ENCODE data around the gene SMIM14.
A peak's percentile ranks its signal among the peaks of the same experiment; 100 is the strongest.
"Not testable (repeated sequence)": the region's sequence is repeated elsewhere in the genome, so short reads cannot be mapped to it uniquely, and the experiment has no call there.

SMIM14 gene

DNA sequence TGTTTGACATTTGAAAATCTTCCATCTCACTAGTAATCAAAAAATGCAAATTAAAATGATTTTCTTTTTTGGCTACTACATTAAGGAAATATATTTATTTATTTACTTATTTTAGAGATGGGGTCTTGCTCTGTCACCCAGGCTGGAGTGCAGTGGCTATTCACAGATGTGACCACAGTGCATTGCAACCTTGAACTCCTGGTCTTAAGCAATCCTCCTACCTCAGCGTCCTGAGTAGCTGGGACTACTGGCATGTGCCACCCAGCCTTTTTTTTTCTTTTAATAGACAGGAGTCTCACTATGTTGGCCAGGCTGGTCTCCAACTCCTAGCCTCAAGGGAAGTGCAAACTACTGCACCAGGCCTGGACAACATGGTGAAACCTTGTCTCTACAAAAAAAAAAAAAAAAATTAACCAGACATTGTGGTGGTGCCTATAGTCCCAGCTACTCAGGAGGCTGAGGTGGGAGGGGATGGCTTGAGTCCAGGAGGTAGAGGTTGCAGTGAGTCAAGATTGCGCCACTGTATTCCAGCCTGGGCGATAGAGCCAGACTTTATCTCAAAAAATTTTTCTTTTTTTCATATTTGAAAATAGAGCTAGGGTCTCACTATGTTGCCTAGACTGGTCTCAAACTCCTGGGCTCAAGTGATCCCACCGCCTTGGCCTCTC lies 4.4 kb upstream of the SMIM14 start:
- no peak for DNase-seq (ENCODE audit: low read depth)

DNA sequence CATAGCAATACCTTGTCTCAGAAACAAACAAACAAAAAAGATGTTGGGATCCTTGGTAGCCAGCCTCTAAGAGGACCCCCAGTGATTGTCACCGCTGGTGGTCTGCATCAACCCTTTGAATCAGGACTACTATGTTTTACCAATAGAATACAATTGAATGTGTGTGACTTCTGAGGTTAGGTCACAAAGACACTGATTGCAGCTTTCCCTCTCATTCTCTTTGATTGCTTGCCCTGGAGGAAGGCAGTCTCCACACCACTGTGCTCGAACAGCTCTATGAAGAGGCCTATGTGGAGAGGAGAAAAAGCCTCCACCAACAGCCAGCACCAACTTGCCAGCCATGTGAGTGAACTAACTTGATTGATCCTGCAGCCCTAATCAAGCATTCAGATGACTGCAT lies 2.8 kb upstream of the SMIM14 start:
- no peak for DNase-seq (ENCODE audit: low read depth)

DNA sequence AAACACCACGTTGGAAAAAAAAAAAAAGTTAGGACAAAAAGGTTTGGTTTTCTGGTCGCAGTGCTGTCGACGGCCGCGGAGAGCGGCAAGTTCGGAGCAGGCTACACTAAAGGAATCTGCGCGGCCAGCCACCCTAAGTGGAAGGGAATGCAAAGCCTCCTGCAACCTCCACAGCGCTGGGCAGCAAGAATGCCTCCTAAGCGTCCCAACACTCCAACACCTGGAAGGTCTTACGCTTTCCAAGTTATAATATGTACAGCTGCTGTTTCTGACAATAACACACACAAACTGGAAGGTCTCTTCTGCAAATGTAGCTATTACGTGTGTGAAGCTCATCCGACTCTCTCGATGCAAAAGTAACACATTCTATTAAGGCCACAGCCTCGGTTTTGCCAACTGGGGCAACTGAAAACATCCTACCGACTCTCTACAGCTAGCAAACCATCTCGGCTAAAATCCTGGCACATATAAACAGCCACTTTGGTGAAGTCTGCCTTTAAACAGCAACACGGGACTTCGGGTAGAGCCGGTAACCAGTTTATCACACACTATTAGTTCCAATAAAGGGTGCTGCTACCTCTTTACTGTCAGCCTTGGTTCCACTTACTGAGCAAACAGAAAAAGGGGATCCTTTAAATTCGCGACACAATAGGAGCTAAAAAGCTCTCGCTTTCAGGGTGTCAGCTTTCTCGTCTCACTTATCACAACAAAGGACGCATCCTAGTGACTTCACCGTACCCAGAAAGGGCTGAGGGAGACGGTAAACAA lies 895 bp downstream of the SMIM14 start:
- peak; percentile 5 for DNase-seq (ENCODE audit: low read depth)

DNA sequence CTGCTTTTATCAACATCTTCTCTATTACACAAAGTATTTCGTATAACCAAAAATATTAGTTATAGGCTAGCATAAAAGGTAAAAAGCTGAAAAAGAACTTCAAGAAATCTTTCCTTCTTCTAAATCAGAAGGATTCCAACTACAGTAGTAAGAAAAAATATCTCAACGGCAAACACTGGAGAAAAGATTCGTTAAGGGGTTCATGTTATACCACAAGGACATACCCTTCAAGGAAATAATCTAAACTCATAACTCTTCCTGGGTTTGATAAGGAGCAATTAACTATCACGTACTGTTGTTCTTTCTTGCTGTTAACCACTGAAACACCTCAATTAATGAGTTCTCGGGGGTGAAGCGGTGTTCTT lies 1.5 kb downstream of the SMIM14 start:
- DNase-seq (ENCODE audit: low read depth), result no peak

DNA sequence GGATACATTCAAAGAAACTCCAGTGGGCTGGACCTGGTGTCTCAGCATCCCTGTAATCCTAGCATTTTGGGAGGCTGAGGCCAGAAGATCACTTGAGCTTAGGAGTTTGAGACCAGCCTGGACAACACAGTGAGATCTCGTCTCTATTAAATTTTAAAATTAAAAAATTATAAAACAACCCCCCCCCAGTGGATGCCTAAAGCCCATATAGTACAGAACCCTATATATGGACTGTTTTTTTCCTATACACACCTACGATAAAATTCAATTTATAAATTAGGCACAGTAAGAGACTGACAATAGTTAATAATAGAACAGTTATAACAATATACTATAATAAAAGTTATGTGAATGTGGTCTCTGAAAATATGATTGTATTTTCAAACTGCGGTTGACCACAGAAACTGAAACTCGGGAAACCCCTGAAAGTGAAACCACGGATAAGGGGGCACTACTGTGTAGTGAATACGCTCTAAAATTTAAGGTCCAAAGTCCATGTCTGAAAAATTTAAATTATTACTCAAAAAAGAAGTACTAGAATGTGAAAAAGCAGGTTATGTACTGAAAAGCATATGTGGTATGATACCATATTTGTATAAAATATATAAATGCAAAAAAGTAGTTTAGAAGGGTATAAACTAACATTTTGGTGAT lies 2.0 kb downstream of the SMIM14 start:
- DNase-seq (ENCODE audit: low read depth), result no peak

DNA sequence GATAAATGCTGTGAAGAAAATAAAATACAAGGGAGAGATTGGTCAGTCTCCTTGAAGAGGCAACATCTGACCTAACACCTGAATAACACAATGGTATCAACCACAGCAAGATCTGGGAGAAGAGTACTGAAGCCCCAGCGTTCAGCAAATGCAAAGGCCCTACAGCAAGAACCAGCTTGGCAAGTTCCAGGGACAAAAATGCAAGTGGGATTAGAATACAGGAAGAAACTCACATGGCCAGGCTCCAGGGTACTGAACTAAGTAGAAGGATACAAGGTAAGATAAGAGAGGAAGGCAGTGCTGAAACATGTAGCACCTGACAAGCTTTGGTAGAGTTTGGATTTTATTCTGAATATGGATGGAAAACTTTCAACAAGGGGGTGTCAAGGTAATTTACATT lies 3.6 kb downstream of the SMIM14 start:
- DNase-seq (ENCODE audit: low read depth), result no peak

DNA sequence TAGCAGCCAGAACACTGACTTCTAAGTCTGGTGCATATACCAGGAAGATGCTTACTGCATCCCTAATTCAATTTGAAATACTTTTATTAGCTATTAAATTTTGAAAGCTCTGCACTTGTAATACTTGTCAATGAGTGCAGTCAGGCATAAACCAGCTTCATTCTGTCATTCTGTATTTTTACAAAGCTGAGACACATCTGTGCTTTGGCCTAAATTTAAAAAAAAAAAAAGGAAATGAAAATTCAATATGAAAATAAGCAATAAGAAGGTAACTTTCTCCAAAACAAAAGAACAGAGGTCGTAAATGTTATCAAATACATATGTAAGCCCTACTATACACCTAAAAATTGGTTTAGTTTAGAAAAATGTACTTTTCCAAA lies 7.0 kb downstream of the SMIM14 start:
- DNase-seq (ENCODE audit: low read depth), result no peak

DNA sequence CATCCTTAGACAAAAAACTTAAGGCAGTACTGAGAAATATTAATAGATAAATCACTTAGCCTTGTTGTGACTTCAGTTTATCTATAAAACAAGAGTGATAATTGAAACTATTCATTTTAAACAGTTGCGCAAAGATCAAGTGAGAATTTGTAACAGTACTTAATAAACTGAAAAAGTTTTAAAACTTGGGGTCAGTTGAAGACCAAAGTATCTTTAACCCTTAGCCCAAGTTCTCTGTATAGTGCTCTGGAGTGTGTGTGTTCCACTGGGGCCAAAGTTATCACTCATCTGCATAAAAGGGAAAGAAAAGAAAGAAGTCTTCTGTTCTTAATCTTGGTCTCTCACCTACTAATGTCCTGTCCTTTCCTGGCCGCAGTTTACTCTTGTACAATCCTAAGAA lies 11.3 kb downstream of the SMIM14 start:
- no peak for DNase-seq (ENCODE audit: low read depth)

DNA sequence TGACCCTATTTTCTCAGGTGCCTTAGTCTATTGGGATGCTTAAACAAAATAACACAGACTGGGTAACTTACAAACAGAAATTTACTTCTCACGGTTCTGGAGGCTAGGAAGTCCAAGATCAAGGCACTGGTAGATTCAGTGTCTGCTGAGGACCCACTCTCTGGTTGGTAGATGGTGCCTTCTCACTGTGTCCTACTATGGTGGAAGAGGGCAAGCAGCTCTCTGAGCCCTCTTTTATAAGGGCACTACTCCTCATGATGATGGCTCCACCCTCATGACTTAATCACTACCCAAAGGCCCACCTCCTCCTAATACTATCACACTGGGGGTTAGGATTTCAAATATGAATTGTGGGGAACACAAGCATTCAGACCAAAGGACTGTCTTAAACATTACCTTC lies 11.8 kb downstream of the SMIM14 start:
- DNase-seq (ENCODE audit: low read depth), result no peak

DNA sequence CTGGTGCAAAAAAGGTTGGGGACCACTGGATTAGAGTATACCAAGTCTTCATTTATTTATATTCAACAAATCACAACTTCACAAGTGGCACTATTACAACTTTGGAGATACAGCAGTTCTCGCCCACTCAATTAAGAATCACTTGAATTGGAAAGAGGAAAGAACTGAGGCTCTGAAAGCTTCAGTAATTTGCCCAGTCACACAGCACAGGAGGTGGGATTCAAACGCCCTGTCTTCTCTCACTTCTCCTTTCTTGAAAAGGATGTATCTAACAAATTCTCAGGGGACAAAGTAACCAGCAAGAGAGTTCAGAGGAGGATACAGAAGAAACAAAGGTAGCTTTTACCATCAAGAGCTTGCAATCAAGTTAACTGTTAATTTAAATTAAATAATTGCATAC lies 12.4 kb downstream of the SMIM14 start:
- DNase-seq (ENCODE audit: low read depth), result no peak

DNA sequence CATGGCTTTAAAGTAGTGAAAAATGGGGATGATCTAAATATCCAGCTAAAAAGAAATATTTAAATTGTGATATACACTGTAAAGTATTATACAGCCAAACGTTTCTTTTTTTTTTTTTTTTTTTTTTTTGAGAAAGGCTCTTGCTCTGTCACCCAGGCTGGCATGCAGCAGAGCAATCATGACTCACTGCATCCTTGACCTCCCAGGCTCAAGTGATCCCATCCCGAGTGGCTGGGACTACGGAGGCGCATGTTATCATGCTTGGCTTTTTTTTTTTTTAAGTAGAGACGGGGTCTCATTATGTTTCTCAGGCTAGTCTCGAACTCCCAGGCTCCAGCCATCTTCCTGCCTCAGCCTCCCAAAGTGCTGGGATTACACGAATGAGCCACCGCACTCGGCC lies 17.1 kb downstream of the SMIM14 start:
- no peak for DNase-seq (ENCODE audit: low read depth)

DNA sequence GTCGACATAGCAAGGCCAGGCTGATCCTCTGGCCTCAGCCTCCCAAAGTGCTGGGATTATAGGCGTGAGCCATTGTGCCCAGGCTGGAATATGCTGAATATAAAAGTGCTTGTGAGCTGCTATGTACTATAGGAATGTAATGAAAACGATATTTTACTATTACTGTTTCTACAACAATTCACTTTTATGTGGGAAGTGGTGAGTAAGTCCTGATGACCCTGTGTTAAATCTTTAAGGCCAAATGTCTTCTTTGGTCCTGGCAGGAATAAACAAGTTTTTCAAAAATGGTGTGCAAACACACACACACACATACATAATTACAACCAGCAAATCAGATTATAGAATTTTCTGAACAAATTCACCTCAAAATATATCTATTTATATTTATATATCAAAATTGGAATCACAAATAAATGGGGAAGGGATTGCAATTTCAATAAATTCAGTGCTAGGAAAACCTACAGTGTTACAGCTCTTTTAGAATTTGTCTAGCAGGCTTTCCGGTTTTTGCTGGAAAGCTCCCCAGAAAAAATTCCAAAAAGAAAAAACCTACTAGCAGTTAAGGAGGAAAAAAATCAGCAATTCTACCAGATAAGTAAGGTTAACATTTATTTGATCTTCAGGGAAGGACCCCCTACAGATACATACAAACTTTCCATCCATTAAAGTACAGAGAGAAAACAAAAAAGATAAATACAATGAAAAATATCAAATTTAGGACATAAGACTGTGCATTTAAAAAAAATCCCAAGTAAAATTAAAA lies 17.9 kb downstream of the SMIM14 start:
- no peak for DNase-seq (ENCODE audit: low read depth)

DNA sequence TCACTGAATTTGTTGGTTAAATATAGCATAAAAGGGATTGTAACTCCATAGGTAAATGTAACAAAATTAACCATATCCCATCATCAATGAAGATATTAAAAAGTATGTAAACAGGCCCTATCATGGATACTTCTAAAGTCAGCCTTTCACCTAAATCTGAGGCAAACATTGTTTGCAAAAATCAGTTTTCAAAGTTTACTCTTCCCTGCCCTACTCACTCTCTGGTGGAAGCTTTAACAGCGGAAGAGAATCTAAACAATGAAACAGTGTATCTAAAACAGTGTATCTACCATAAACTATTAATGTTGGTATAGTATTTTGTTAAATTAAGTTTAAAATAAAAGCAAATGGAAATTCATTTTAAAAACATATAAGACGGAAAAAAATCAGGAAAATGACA lies 21.1 kb downstream of the SMIM14 start:
- no peak for DNase-seq (ENCODE audit: low read depth)

DNA sequence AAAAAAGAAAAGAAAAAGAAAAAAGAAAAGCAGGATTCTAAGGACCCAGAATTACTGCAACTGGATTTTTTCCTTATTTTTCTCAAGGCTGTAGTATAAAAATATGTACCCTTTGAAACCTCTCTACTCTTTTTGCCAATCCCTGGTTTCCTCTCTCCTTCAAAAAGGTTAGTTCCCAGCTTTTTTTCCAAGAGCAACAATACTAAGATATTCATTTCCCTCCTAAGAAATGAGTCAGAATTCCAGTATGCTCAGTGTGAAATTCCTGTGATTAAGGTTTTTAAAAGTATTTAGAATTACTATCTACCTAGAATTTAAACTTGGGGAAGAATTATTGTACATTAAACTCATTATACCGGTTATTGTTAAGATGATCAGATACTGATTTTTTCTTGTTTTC lies 22.0 kb downstream of the SMIM14 start:
- no peak for DNase-seq (ENCODE audit: low read depth)

DNA sequence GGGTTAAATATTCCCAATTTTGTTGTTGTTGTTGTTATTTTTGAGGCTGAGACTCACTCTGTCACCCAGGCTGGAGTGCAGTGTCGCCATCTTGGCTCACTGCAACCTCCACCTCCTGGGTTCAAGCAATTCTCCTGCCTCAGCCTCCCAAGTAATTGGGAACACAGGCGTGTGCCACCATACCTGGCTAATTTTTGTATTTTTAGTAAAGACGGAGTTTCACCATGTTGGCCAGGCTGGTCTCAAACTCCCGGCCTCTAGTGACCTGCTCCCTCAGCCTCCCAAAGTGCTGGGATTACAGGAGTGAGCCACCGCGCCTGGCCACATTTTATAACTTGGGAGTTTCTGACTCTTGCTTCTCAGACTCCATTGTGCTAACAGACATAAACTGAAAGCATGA lies 22.6 kb downstream of the SMIM14 start:
- not testable (repeated sequence) for DNase-seq (ENCODE audit: low read depth)

DNA sequence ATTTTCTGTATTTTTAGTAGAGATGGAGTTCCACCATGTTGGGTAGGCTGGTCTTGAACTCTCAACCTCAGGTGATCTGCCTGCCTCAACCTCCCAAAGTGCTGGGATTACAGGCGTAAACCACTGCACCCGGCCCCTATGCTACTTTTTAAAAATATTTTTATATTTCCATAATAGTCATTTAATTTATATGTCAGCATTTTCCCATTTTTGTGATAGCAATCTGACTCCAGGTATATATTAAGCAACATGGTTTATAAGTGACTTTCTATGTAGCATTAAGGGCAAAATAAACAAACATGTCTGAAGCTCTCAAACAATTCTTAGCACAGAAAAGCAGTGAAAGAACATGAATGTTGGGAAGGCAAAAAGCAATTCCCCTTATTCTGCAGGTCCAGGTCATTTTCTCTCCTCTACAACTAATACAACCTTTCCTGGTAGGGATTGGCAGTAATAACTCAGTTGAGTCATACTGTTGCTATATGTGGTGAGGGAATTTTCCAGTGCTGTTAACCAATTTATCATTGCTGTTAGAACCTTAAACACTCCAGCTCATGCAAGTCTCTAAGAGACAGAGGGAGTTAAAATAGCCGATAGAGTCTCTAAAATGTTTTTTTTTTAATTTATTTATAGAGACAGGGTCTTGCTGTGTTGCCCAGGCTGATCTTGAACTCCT lies 24.0 kb downstream of the SMIM14 start:
- DNase-seq (ENCODE audit: low read depth), result no peak

DNA sequence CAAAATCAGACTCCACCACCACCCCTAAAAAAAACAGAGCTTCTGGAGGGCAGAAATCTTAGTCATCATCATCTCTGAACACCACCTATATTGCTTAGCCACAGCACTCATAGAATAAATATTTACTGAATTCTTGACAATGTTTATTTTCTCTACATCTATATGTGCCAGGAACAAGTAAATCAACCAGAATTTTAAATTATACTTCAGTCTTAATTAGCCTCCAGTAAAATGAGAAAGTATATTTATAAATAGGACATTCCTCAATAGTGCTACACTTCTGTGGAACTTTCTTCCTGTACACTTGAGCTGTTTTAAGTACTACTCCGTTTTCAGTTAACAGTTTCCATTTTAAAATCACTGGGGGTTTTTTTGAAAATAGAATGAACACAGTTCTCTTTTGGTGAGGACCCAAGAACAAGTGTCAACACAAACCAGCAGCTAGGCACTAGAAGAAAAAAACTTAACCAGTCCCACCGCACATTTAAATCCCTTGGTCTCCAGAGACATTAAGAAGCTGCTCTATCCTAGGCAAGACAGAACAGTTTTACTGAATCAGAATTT lies 25.5 kb downstream of the SMIM14 start:
- DNase-seq (ENCODE audit: low read depth), result no peak

DNA sequence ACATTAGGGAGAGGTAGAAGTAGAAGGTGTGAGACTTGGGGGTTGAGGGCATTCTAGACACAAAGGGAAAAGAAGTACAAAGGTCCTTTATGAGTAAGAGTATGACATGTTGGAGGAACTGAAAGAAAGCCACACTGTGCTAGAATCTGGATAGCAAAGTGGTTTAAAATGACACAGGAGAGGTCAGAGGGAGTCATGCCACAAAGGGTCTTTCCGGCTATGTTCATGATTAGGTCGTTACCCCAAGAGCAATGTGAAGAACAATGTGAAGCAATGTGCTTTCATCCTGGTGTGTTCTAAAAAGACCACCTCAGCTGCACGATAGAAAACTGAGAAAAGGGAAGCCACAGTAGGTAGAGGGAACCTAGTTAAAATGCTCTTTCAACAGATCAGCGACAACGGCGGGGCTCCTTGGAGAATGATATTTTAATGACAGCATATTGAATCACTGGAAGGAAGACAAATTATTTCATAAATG lies 29.2 kb downstream of the SMIM14 start:
- DNase-seq (ENCODE audit: low read depth), result no peak

DNA sequence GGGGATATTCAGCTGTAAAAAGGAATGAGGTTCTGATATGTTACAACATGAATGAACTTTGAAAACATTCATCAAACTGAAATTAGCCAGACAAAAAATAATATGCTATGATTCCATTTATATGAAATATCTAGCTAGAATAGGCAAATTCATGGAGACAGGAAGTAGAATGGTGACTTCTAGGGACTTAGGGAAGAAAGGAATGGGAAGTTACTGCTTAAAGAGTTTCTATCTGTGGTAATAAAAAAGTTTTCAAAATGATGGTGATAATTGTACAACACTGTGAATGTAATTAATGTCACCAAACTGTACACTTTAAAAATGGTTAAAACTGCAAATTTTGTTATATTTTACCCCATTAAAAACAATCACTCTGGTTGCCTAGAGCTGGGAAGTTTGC lies 30.2 kb downstream of the SMIM14 start:
- no peak for DNase-seq (ENCODE audit: low read depth)

DNA sequence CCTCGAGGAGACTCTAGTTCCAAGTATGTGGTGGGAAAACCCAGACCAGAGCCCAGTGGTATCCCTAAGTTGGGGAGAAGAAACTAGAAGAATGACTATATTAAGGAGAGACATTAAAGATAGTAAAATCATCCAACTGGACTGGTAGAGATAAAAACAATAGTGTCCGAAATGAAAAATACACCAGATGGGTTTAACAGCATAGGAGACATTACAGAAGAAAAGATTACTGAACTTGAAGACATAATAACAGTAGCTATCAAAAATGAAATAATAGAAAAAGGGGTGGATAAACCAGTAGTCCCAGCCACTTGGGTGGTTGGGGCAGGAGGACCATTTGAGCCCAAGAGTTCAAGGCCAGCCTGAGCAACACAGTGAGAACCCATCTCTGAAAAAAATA lies 31.9 kb downstream of the SMIM14 start:
- DNase-seq (ENCODE audit: low read depth), result no peak

DNA sequence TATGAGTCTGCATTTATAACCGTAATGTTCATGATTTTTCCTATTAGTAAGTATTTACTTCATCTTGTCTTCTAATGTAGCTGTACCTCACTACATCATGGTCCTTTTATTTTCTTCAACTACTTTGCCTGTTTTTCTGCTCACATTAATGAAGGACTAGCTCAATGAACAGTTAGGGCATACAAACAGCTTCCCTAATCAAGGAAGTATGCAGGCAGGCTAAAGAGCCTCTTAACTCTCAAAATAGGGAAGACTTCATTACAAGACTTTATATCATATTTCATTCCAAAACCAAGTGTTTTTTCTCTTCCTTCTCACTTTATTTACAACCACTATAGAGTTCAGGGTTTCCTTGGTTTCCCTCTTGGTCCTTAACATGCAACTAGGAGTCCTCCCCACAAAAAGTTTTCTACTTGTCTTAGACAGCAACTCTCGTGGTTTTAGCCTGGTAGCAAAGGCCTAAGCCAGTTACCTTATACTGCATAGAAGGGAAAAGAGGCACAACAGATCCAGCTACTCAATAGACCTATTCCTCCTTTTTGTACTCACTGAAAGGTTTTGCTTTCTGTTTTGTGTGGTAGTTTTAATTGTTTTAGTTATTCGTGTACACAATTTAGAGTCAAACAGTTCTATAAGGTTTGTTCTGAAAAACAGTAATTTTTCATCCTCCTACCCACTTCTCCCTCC lies 40.8 kb downstream of the SMIM14 start:
- no peak for DNase-seq (ENCODE audit: low read depth)
